NCI-H2107 (cell line): Measurements from ENCODE around the gene CMTR1.
"Not testable (repeated sequence)": the region's sequence is repeated elsewhere in the genome, so short reads cannot be mapped to it uniquely, and the experiment has no call there.

Experiments
- DNase-seq: peaks from one replicate; lab custom pipeline; 2025; lab: John Stamatoyannopoulos, UW

The CMTR1 gene

GRCh38 chr6:37432916-37433656 is at the start of gene CMTR1:
CMTR1 (plus strand) TSS chr6:37433221; CDS start chr6:37435630, 2,409 bp downstream.
- DNase-seq, result peak; percentile 37

GRCh38 chr6:37388578-37388977 is 44.4 kb upstream of the CMTR1 start:
- DNase-seq, result no peak

GRCh38 chr6:37389857-37390256 is 43.2 kb upstream of the CMTR1 start:
- DNase-seq, result no peak

- no peak for DNase-seq
Measured at GRCh38 chr6:37391120-37391519, 41.9 kb upstream of the CMTR1 start.

- no peak for DNase-seq
Measured at GRCh38 chr6:37392821-37393220, 40.2 kb upstream of the CMTR1 start.

GRCh38 chr6:37393381-37393929 is 39.6 kb upstream of the CMTR1 start:
- no peak for DNase-seq

- no peak for DNase-seq
Measured at GRCh38 chr6:37396571-37397180, 36.3 kb upstream of the CMTR1 start.

GRCh38 chr6:37399131-37399530 is 33.9 kb upstream of the CMTR1 start:
- no peak for DNase-seq

- DNase-seq, result no peak
Measured at GRCh38 chr6:37399795-37400490, 33.1 kb upstream of the CMTR1 start.

GRCh38 chr6:37401658-37402057 is 31.4 kb upstream of the CMTR1 start:
- not testable (repeated sequence) for DNase-seq

GRCh38 chr6:37406726-37407341 is 26.2 kb upstream of the CMTR1 start:
- no peak for DNase-seq

GRCh38 chr6:37407948-37408347 is 25.1 kb upstream of the CMTR1 start:
- DNase-seq, result no peak

GRCh38 chr6:37409501-37409900 is 23.5 kb upstream of the CMTR1 start:
- DNase-seq, result no peak

GRCh38 chr6:37417393-37417792 is 15.6 kb upstream of the CMTR1 start:
- no peak for DNase-seq

GRCh38 chr6:37418722-37419121 is 14.3 kb upstream of the CMTR1 start:
- DNase-seq, result no peak

- DNase-seq, result no peak
Measured at GRCh38 chr6:37426058-37426944, 6.7 kb upstream of the CMTR1 start.

- no peak for DNase-seq
Measured at GRCh38 chr6:37426945-37427510, 6.0 kb upstream of the CMTR1 start.

GRCh38 chr6:37429352-37429750 is 3.7 kb upstream of the CMTR1 start:
- no peak for DNase-seq

GRCh38 chr6:37432590-37432915 is 468 bp upstream of the CMTR1 start:
- no peak for DNase-seq

- DNase-seq, result no peak
Measured at GRCh38 chr6:37433657-37434271, 743 bp downstream of the CMTR1 start.

GRCh38 chr6:37435373-37435772 is 2.4 kb downstream of the CMTR1 start:
- no peak for DNase-seq
